ENCODE measurements around the gene FLII.

Gene FLII

GRCh38 chr17:18267366-18267765, 8.8 kb upstream of the FLII start:
- TF ChIP-seq, protein P1, sequence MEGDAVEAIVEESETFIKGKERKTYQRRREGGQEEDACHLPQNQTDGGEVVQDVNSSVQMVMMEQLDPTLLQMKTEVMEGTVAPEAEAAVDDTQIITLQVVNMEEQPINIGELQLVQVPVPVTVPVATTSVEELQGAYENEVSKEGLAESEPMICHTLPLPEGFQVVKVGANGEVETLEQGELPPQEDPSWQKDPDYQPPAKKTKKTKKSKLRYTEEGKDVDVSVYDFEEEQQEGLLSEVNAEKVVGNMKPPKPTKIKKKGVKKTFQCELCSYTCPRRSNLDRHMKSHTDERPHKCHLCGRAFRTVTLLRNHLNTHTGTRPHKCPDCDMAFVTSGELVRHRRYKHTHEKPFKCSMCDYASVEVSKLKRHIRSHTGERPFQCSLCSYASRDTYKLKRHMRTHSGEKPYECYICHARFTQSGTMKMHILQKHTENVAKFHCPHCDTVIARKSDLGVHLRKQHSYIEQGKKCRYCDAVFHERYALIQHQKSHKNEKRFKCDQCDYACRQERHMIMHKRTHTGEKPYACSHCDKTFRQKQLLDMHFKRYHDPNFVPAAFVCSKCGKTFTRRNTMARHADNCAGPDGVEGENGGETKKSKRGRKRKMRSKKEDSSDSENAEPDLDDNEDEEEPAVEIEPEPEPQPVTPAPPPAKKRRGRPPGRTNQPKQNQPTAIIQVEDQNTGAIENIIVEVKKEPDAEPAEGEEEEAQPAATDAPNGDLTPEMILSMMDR (IDR thresholded peaks at IDR 0.05; ENCODE audit: low read depth, low read length), result no peak
- no peak for DNase-seq (ENCODE audit: low read depth in 2 of 2)
- no peak overlapping the region for H3K4me3 ChIP-seq (replicated peaks in 1 of 2; ENCODE audit: low read depth in 2 of 2, low read length in 2 of 2)

DNA sequence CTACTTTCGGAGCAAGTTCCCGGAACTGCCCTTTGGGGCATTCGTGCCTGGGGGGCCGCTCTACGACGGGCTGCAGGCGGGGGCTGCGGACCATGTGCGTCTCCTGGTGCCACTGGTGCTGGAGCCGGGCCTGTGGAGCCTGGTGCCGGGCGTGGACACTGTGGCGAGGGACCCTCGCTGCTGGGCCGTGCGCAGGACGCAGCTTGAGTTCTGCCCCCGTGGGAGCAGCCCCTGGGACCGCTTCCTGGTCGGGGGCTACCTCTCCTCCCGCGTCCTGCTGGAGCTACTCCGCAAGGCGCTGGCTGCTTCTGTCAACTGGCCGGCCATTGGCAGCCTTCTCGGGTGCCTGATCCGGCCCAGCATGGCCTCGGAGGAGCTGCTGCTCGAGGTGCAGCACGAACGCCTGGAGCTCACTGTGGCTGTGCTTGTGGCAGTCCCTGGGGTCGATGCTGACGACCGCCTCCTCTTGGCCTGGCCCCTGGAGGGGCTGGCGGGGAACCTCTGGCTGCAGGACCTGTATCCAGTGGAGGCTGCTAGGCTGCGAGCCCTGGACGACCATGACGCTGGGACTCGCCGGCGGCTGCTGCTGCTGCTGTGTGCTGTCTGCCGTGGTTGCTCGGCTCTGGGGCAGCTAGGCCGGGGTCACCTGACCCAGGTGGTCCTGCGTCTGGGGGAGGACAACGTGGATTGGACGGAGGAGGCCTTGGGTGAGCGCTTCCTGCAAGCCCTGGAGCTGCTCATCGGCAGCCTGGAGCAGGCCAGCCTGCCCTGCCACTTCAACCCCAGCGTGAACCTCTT, 5.5 kb upstream of the FLII start:
- no peak for DNase-seq (ENCODE audit: low read depth in 2 of 2)
- no peak overlapping the region for H3K4me3 ChIP-seq (replicated peaks in 1 of 2; ENCODE audit: low read depth in 2 of 2, low read length in 2 of 2)
- TF ChIP-seq, protein P1 (IDR thresholded peaks at IDR 0.05; ENCODE audit: low read depth, low read length), result no peak

- TF ChIP-seq, protein P1 (IDR thresholded peaks at IDR 0.05; ENCODE audit: low read depth, low read length), result no peak
- no peak overlapping the region for H3K4me3 ChIP-seq (replicated peaks in 1 of 2; ENCODE audit: low read depth in 2 of 2, low read length in 2 of 2)
- no peak for DNase-seq (ENCODE audit: low read depth in 2 of 2)
Observed at GRCh38 chr17:18262641-18263040, 4.1 kb upstream of the FLII start.

- H3K4me3 ChIP-seq (replicated peaks in 1 of 2; ENCODE audit: low read depth in 2 of 2, low read length in 2 of 2), result no peak overlapping the region
- TF ChIP-seq, protein P1 (IDR thresholded peaks at IDR 0.05; ENCODE audit: low read depth, low read length), result no peak
- DNase-seq (ENCODE audit: low read depth in 2 of 2), result no peak
Observed at GRCh38 chr17:18262111-18262510, 3.6 kb upstream of the FLII start.

- TF ChIP-seq, protein P1 (IDR thresholded peaks at IDR 0.05; ENCODE audit: low read depth, low read length), result no peak
- H3K4me3 ChIP-seq (replicated peaks in 1 of 2; ENCODE audit: low read depth in 2 of 2, low read length in 2 of 2), result peak overlapping the region; percentile 68 to 96
- DNase-seq (ENCODE audit: low read depth in 2 of 2), result no peak
Observed at GRCh38 chr17:18261659-18262058, 3.1 kb upstream of the FLII start.

DNA sequence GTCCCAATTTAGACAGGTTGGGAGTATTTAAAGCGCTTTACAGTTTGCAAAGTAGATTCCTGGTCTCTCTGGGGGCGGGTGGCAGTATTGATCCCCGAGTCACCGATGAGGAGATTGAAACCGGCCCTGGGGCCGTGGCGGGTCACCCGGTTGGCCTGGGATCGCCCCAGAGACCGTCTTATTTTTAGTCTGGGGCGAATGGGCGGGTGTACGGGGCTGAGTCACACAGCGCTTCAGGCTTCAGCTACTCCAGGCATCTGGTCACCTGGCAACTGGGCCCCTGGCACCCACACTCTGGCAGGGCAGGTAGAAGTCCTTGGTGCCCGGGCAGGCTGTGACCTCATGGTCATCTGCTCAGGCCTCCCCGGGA, 2.6 kb upstream of the FLII start:
- TF ChIP-seq, protein P1 (IDR thresholded peaks at IDR 0.05; ENCODE audit: low read depth, low read length), result no peak
- DNase-seq (ENCODE audit: low read depth in 2 of 2), result peak; percentile 39 to 51
- peak overlapping the region; percentile 68 to 96 for H3K4me3 ChIP-seq (replicated peaks in 1 of 2; ENCODE audit: low read depth in 2 of 2, low read length in 2 of 2)
